Mesenchymal stem cell (in vitro differentiated cells and primary cell): ENCODE measurements around the gene RNF43.

Source experiments
- DNase-seq: peaks from one replicate; pipeline ENCODE4 v3.0.0-alpha.2; 2013
- H2AFZ ChIP-seq: one replicate; pipeline ENCODE4 v1.6.1; 2013; ENCODE audit warnings: low read depth, mild to moderate bottlenecking, control low read depth, inconsistent platforms, low read length, moderate library complexity
- H2AK5ac ChIP-seq: 2 replicates; pipeline ENCODE4 v1.6.1; 2013; ENCODE audit warnings: low read length, moderate library complexity, mild to moderate bottlenecking, inconsistent platforms; ENCODE audit not compliant: severe bottlenecking
- H2BK120ac ChIP-seq: one replicate; pipeline ENCODE4 v1.6.1; 2013; ENCODE audit warnings: low read depth, mild to moderate bottlenecking, inconsistent platforms, low read length, moderate library complexity
- H2BK12ac ChIP-seq, 2 experiments: one replicate each; pipeline ENCODE4 v1.6.1; 2013; ENCODE audit warnings: inconsistent platforms in 2 of 2, low read length in 2 of 2, mild to moderate bottlenecking in 2 of 2, moderate library complexity in 2 of 2, control low read depth in 1 of 2
- H2BK15ac ChIP-seq: one replicate; pipeline ENCODE4 v1.6.1; 2013; ENCODE audit warnings: mild to moderate bottlenecking, low read depth, inconsistent platforms; ENCODE audit not compliant: poor library complexity, severe bottlenecking
- H2BK5ac ChIP-seq: 2 replicates; pipeline ENCODE4 v1.6.1; 2013; ENCODE audit warnings: low read depth, mild to moderate bottlenecking, low read length, control low read depth, inconsistent platforms; ENCODE audit not compliant: poor library complexity, severe bottlenecking
- H3K14ac ChIP-seq, 2 experiments: one replicate each; pipeline ENCODE4 v1.6.1; 2013; ENCODE audit warnings: inconsistent platforms in 2 of 2, low read length in 2 of 2, control low read depth in 1 of 2, mild to moderate bottlenecking in 1 of 2, moderate library complexity in 1 of 2
- H3K18ac ChIP-seq, 2 experiments: one replicate each; pipeline ENCODE4 v1.6.1; 2013; ENCODE audit warnings: inconsistent platforms in 2 of 2, low read length in 2 of 2, control low read depth in 1 of 2, low read depth in 1 of 2, mild to moderate bottlenecking in 1 of 2
- H3K23ac ChIP-seq, 2 experiments: one replicate each; pipeline ENCODE4 v1.6.1; 2013; ENCODE audit warnings: inconsistent platforms in 2 of 2, low read length in 2 of 2, mild to moderate bottlenecking in 2 of 2, moderate library complexity in 2 of 2, control low read depth in 1 of 2
- H3K27ac ChIP-seq: 2 replicates; pipeline ENCODE4 v1.5.1; 2013; ENCODE audit warnings: mild to moderate bottlenecking, moderate library complexity, low read length, control low read depth, inconsistent platforms; ENCODE audit not compliant: poor library complexity, severe bottlenecking
- H3K27me3 ChIP-seq, 2 experiments: 2 replicates each; pipeline versions ENCODE4 v1.6.1 to v1.7.0; 2013; ENCODE audit warnings: low read length in 2 of 2, mild to moderate bottlenecking in 2 of 2, moderate library complexity in 2 of 2, control low read depth in 1 of 2, inconsistent platforms in 1 of 2; ENCODE audit not compliant: control insufficient read depth in 1 of 2, insufficient read depth in 1 of 2
- H3K36me3 ChIP-seq, 2 experiments: 2 replicates each; pipeline versions ENCODE4 v1.6.1 to v1.7.0; 2013; ENCODE audit warnings: low read length in 2 of 2, control low read depth in 1 of 2, inconsistent platforms in 1 of 2, low read depth in 1 of 2, mild to moderate bottlenecking in 1 of 2; ENCODE audit not compliant: insufficient read depth in 2 of 2, control insufficient read depth in 1 of 2
- H3K4ac ChIP-seq, 2 experiments: one replicate each; pipeline ENCODE4 v1.6.1; 2013; ENCODE audit warnings: inconsistent platforms in 2 of 2, low read length in 2 of 2, mild to moderate bottlenecking in 2 of 2, moderate library complexity in 2 of 2, control low read depth in 1 of 2, low read depth in 1 of 2
- H3K4me1 ChIP-seq: 2 replicates; pipeline ENCODE4 v1.6.1; 2013; ENCODE audit warnings: low read depth, low read length, control low read depth; ENCODE audit not compliant: control insufficient read depth, insufficient read depth
- H3K4me2 ChIP-seq: 2 replicates; pipeline ENCODE4 v1.6.1; 2013; ENCODE audit warnings: low read length, mild to moderate bottlenecking, inconsistent platforms; ENCODE audit not compliant: poor library complexity, severe bottlenecking
- H3K4me3 ChIP-seq, 2 experiments: 2 replicates each; pipeline versions ENCODE4 v1.5.1 to v1.7.0; 2013; ENCODE audit warnings: low read length in 2 of 2, mild to moderate bottlenecking in 2 of 2, control low read depth in 1 of 2, low read depth in 1 of 2; ENCODE audit not compliant: insufficient read depth in 1 of 2
- H3K79me1 ChIP-seq: replicated peaks from 2 replicates; pipeline ENCODE4 v1.6.1; 2013; ENCODE audit warnings: mild to moderate bottlenecking, control low read depth, low read length, inconsistent platforms; ENCODE audit not compliant: poor library complexity, severe bottlenecking
- H3K9ac ChIP-seq: 2 replicates; pipeline ENCODE4 v1.7.0; 2013; ENCODE audit warnings: mild to moderate bottlenecking, low read length, moderate library complexity
- H3K9me3 ChIP-seq: 2 replicates; pipeline ENCODE4 v1.7.0; 2013; ENCODE audit warnings: mild to moderate bottlenecking, low read length; ENCODE audit not compliant: control insufficient read depth
- H4K8ac ChIP-seq: one replicate; pipeline ENCODE4 v1.6.1; 2013; ENCODE audit warnings: inconsistent platforms, mild to moderate bottlenecking, low read length, moderate library complexity
- H4K91ac ChIP-seq: one replicate; pipeline ENCODE4 v1.6.1; 2013; ENCODE audit warnings: mild to moderate bottlenecking, low read length, inconsistent platforms
- WGBS: methylation state at CpG from one replicate; pipeline ENCODE4 v1.1.7; 2013; ENCODE audit warnings: mixed read lengths; 5-methylcytosine and 5-hydroxymethylcytosine counted together

The RNF43 gene

GRCh38 chr17:58382108-58382871, 35.0 kb downstream of the RNF43 start:
- H2BK15ac ChIP-seq: no peak overlapping the region
- H3K9ac ChIP-seq: no peak overlapping the region
- WGBS: 68% methylated on average over 4 of the region's 4 CpGs
- H3K4me3 ChIP-seq: no peak overlapping the region
- no peak overlapping the region for H3K18ac ChIP-seq
- no peak overlapping the region for H4K91ac ChIP-seq
- no peak overlapping the region for H3K4me2 ChIP-seq
- H3K9me3 ChIP-seq: no peaks in the 10 kb centered on the region
- H3K14ac ChIP-seq: no peak overlapping the region
- H3K79me1 ChIP-seq: no peaks in the 10 kb centered on the region
- H3K27me3 ChIP-seq: peaks cover 17 to 21% of the 10 kb centered on the region in 2 experiments
- H3K4me1 ChIP-seq: peaks cover 7% of the 10 kb centered on the region
- H4K8ac ChIP-seq: no peak overlapping the region
- H3K4ac ChIP-seq: no peak overlapping the region
- DNase-seq: no peak
- H3K36me3 ChIP-seq: no peaks in the 10 kb centered on the region
- no peak overlapping the region for H2BK5ac ChIP-seq
- no peak overlapping the region for H2AK5ac ChIP-seq
- H3K27ac ChIP-seq: peak overlapping the region; percentile 11
- no peak overlapping the region for H3K23ac ChIP-seq
- no peak overlapping the region for H2AFZ ChIP-seq
- H2BK120ac ChIP-seq: no peak overlapping the region
- no peak overlapping the region for H2BK12ac ChIP-seq

GRCh38 chr17:58381124-58382035, 36.0 kb downstream of the RNF43 start:
- H4K91ac ChIP-seq: no peak overlapping the region

GRCh38 chr17:58380207-58381123, 36.9 kb downstream of the RNF43 start:
- Histone ChIP-seq H3K9me3 (no peaks in the 10 kb centered on the region), H3K4me1 (peaks cover 7% of the 10 kb centered on the region), H3K14ac (no peak overlapping the region), H3K36me3 (no peaks in the 10 kb centered on the region), H3K4me2 (no peak overlapping the region), H2BK5ac (no peak overlapping the region), H2AFZ (no peak overlapping the region), H3K18ac (no peak overlapping the region), H3K27ac (peak overlapping the region; percentile 19), H4K91ac (no peak overlapping the region), H3K9ac (no peak overlapping the region), H3K27me3 (peaks cover 8 to 21% of the 10 kb centered on the region in 2 experiments), H2BK15ac (no peak overlapping the region), H3K79me1 (no peaks in the 10 kb centered on the region), H4K8ac (no peak overlapping the region), H2BK12ac (no peak overlapping the region), H3K4me3 (no peak overlapping the region), H2AK5ac (peak overlapping the region; percentile 76), H3K23ac (no peak overlapping the region), H3K4ac (no peak overlapping the region), H2BK120ac (no peak overlapping the region)
- WGBS: 91% methylated on average over 5 of the region's 5 CpGs
- no peak for DNase-seq

More at GRCh38 chr17:58381124-58382035, 36.0 kb downstream of the RNF43 start:
- Histone ChIP-seq H3K18ac (no peak overlapping the region), H3K4me1 (peaks cover 7% of the 10 kb centered on the region), H2AFZ (no peak overlapping the region), H2BK15ac (no peak overlapping the region), H3K4ac (no peak overlapping the region), H4K8ac (no peak overlapping the region), H3K27ac (peak overlapping the region; percentile 21), H3K4me2 (no peak overlapping the region), H3K9me3 (no peaks in the 10 kb centered on the region), H2BK5ac (no peak overlapping the region), H3K27me3 (peaks cover 13 to 21% of the 10 kb centered on the region in 2 experiments), H2AK5ac (no peak overlapping the region), H3K4me3 (no peak overlapping the region), H2BK120ac (no peak overlapping the region), H3K14ac (no peak overlapping the region), H3K79me1 (no peaks in the 10 kb centered on the region), H3K23ac (no peak overlapping the region), H2BK12ac (no peak overlapping the region), H3K9ac (no peak overlapping the region), H3K36me3 (no peaks in the 10 kb centered on the region)
- WGBS: 55% methylated on average over 2 of the region's 3 CpGs
- DNase-seq: no peak
